ENCODE measurements around the gene RNU5D-1.

The RNU5D-1 gene

GRCh38 chr1:44730741-44731512 is at the start of gene RNU5D-1:
TSS of gene RNU5D-1 (minus strand) at chr1:44731170.
- DNase-seq (ENCODE audit: extremely low read depth, insufficient read length) = peak; percentile 93
- Histone ChIP-seq H3K36me3 (ENCODE audit: control insufficient read depth, insufficient read depth, low read length) (no peaks in the 10 kb centered on the region), H3K4me3 (replicated peaks; ENCODE audit: low read depth, low read length) (peak within 1 kb of the TSS; percentile 37), H3K27me3 (replicated peaks; ENCODE audit: control insufficient read depth, insufficient read depth, low read length) (no peaks in the 10 kb centered on the region)
- TF ChIP-seq CTCF (IDR thresholded peaks at IDR 0.05; ENCODE audit: insufficient read depth, low read length, poor library complexity, severe bottlenecking) = peak; percentile 85

GRCh38 chr1:44780583-44781121 is 49.7 kb upstream of the RNU5D-1 start:
- TF ChIP-seq CTCF (IDR thresholded peaks at IDR 0.05; ENCODE audit: insufficient read depth, low read length, poor library complexity, severe bottlenecking) = no peak
- H3K36me3 ChIP-seq (ENCODE audit: control insufficient read depth, insufficient read depth, low read length) = peaks cover 30% of the 10 kb centered on the region

GRCh38 chr1:44778705-44779576 is 48.0 kb upstream of the RNU5D-1 start:
- no peak for DNase-seq (ENCODE audit: extremely low read depth, insufficient read length)
- TF ChIP-seq CTCF (IDR thresholded peaks at IDR 0.05; ENCODE audit: insufficient read depth, low read length, poor library complexity, severe bottlenecking) = no peak
- H3K4me3 ChIP-seq (replicated peaks; ENCODE audit: low read depth, low read length) = no peak overlapping the region; the same call in 1 of the 2 replicates
- H3K36me3 ChIP-seq (ENCODE audit: control insufficient read depth, insufficient read depth, low read length) = peaks cover 30% of the 10 kb centered on the region
- H3K27me3 ChIP-seq (replicated peaks; ENCODE audit: control insufficient read depth, insufficient read depth, low read length) = no peaks in the 10 kb centered on the region

More at GRCh38 chr1:44780583-44781121, 49.7 kb upstream of the RNU5D-1 start:
- no peak overlapping the region for H3K4me3 ChIP-seq (replicated peaks; ENCODE audit: low read depth, low read length)
- no peak for DNase-seq (ENCODE audit: extremely low read depth, insufficient read length)
- no peaks in the 10 kb centered on the region for H3K27me3 ChIP-seq (replicated peaks; ENCODE audit: control insufficient read depth, insufficient read depth, low read length)

- no peak for TF ChIP-seq CTCF (IDR thresholded peaks at IDR 0.05; ENCODE audit: insufficient read depth, low read length, poor library complexity, severe bottlenecking)
- Histone ChIP-seq H3K36me3 (ENCODE audit: control insufficient read depth, insufficient read depth, low read length) (peaks cover 28% of the 10 kb centered on the region), H3K27me3 (replicated peaks; ENCODE audit: control insufficient read depth, insufficient read depth, low read length) (no peaks in the 10 kb centered on the region), H3K4me3 (replicated peaks; ENCODE audit: low read depth, low read length) (peak overlapping the region; percentile 92)
- DNase-seq (ENCODE audit: extremely low read depth, insufficient read length) = no peak
Observed at GRCh38 chr1:44777969-44778635, 47.1 kb upstream of the RNU5D-1 start.

GRCh38 chr1:44777547-44777946 is 46.6 kb upstream of the RNU5D-1 start:
- peak overlapping the region; percentile 92 for H3K4me3 ChIP-seq (replicated peaks; ENCODE audit: low read depth, low read length)
- H3K27me3 ChIP-seq (replicated peaks; ENCODE audit: control insufficient read depth, insufficient read depth, low read length) = no peaks in the 10 kb centered on the region
- peaks cover 28% of the 10 kb centered on the region for H3K36me3 ChIP-seq (ENCODE audit: control insufficient read depth, insufficient read depth, low read length)
- no peak for DNase-seq (ENCODE audit: extremely low read depth, insufficient read length)
- no peak for TF ChIP-seq CTCF (IDR thresholded peaks at IDR 0.05; ENCODE audit: insufficient read depth, low read length, poor library complexity, severe bottlenecking)
